HTERT RPE-1 (cell line): ENCODE data around the gene KCNG2.

Experiments used
- in situ Hi-C: fragments of 300-500 bp; cut with MboI; formaldehyde crosslinking; loops from 4 replicates; pipeline ENCODE4 v1.14.3; 2020; ENCODE audit warnings: low sequenced_read_pairs

The KCNG2 gene

GRCh38 chr18:79817607-79817998 lies 19.9 kb downstream of the KCNG2 start:
- in situ Hi-C loops = no loop called here

- in situ Hi-C loops = no loop called here
These were observed 20.3 kb downstream of the KCNG2 start for GRCh38 chr18:79818036-79818435.

GRCh38 chr18:79818631-79819030 lies 20.9 kb downstream of the KCNG2 start:
- in situ Hi-C loops = no loop called here

GRCh38 chr18:79819064-79819967 lies 21.6 kb downstream of the KCNG2 start:
- in situ Hi-C loops = no loop called here

- in situ Hi-C loops = no loop called here
These were observed 22.2 kb downstream of the KCNG2 start for GRCh38 chr18:79819968-79820351.

GRCh38 chr18:79823120-79823519 lies 25.4 kb downstream of the KCNG2 start:
- in situ Hi-C loops = no loop called here

GRCh38 chr18:79825913-79826312 lies 28.2 kb downstream of the KCNG2 start:
- in situ Hi-C loops = no loop called here

GRCh38 chr18:79826966-79827365 lies 29.2 kb downstream of the KCNG2 start:
- in situ Hi-C loops = no loop called here

- in situ Hi-C loops = no loop called here
These were observed 30.5 kb downstream of the KCNG2 start for GRCh38 chr18:79828258-79828657.

- in situ Hi-C loops = no loop called here
These were observed 31.6 kb downstream of the KCNG2 start for GRCh38 chr18:79829136-79829854.

GRCh38 chr18:79832169-79832568 lies 34.4 kb downstream of the KCNG2 start:
- in situ Hi-C loops = no loop called here

GRCh38 chr18:79834834-79835233 lies 37.1 kb downstream of the KCNG2 start:
- in situ Hi-C loops = no loop called here

- in situ Hi-C loops = no loop called here
These were observed 44.2 kb downstream of the KCNG2 start for GRCh38 chr18:79841936-79842335.

- in situ Hi-C loops = no loop called here
These were observed 47.3 kb downstream of the KCNG2 start for GRCh38 chr18:79844999-79845563.

- in situ Hi-C loops = no loop called here
These were observed 49.3 kb downstream of the KCNG2 start for GRCh38 chr18:79846936-79847557.

- in situ Hi-C loops = no loop called here
These were observed 50.0 kb downstream of the KCNG2 start for GRCh38 chr18:79847606-79848293.

- in situ Hi-C loops = no loop called here
These were observed 50.5 kb downstream of the KCNG2 start for GRCh38 chr18:79848294-79848578.

- in situ Hi-C loops = no loop called here
These were observed 51.0 kb downstream of the KCNG2 start for GRCh38 chr18:79848579-79849327.

GRCh38 chr18:79849328-79850207 lies 51.8 kb downstream of the KCNG2 start:
- in situ Hi-C loops = no loop called here
